Prostate gland (tissue), 2 donors: ENCODE measurements around the gene AP3B1.

ENCODE experiments used
- POLR2A ChIP-seq: fragments of 450-650 bp; IDR thresholded peaks from one replicate; pipeline ENCODE4 v1.6.1; 2016; ENCODE audit warnings: antibody characterized with exemption, mild to moderate bottlenecking
- TF ChIP-seq, protein P1 (sequence below), 4 experiments: fragments of 200-600 bp in 2 of 4; fragments of 450-650 bp in 2 of 4; sonication (generic) in 2 of 4; IDR thresholded peaks; 1 replicate in 3 of 4; 2 replicates in 1 of 4; pipeline ENCODE4 v1.5.1; 2016 to 2019; ENCODE audit warnings: antibody characterized with exemption in 4 of 4, mild to moderate bottlenecking in 2 of 4, moderate library complexity in 2 of 4

DNA sequence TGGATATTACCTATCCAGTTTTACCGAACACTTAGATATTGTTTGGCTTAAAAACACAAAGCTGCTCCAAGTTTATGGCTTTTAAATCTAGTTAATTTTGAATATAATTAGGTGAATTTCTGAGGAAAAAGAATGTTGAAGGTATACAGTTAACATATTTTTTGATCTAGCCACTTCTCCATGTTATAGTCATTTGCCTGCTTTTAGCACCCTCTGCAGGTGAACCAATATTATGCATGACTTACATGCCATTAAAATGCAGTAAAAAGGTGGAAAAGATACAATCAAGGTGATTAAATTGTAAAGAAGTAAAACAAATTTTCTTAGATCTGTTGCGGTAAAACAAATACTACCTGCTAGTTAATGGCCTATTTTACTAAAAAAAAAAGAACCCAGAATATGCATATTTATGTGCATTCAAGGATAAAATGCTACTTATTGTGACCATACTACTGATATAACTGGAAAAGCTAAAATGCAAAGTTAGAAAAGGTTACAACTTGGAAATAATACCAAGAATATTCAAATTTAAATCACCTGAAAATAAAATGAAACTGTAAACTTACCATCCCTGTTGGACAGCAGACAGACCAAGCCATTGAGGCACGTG is 132.1 kb downstream of the AP3B1 start:
- TF ChIP-seq, protein P1, sequence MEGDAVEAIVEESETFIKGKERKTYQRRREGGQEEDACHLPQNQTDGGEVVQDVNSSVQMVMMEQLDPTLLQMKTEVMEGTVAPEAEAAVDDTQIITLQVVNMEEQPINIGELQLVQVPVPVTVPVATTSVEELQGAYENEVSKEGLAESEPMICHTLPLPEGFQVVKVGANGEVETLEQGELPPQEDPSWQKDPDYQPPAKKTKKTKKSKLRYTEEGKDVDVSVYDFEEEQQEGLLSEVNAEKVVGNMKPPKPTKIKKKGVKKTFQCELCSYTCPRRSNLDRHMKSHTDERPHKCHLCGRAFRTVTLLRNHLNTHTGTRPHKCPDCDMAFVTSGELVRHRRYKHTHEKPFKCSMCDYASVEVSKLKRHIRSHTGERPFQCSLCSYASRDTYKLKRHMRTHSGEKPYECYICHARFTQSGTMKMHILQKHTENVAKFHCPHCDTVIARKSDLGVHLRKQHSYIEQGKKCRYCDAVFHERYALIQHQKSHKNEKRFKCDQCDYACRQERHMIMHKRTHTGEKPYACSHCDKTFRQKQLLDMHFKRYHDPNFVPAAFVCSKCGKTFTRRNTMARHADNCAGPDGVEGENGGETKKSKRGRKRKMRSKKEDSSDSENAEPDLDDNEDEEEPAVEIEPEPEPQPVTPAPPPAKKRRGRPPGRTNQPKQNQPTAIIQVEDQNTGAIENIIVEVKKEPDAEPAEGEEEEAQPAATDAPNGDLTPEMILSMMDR (IDR thresholded peaks at IDR 0.05): peak in 2 of 4 experiments; percentile 45 to 50
- no peak for TF ChIP-seq POLR2A
